Panc1 (cell line): ENCODE data around the gene IL4.

Experiments
- CTCF ChIP-seq: fragments of 450-650 bp; IDR thresholded peaks from 2 replicates; pipeline ENCODE4 v1.5.1; 2017; ENCODE audit warnings: mild to moderate bottlenecking
- POLR2AphosphoS5 ChIP-seq: IDR thresholded peaks from 2 replicates; pipeline ENCODE4 v1.6.1; 2012; ENCODE audit warnings: mild to moderate bottlenecking, low read depth, low read length, moderate library complexity
- REST ChIP-seq, 2 experiments: IDR thresholded peaks; 2 replicates each; pipeline ENCODE4 v1.6.1; 2011 to 2012; ENCODE audit warnings: low read depth in 2 of 2, control low read depth in 1 of 2, low read length in 1 of 2, mild to moderate bottlenecking in 1 of 2, moderate library complexity in 1 of 2; ENCODE audit not compliant: insufficient read depth in 1 of 2
- TCF7L2 ChIP-seq: IDR thresholded peaks from 2 replicates; pipeline ENCODE4 v1.6.1; 2011; ENCODE audit warnings: mild to moderate bottlenecking, low read depth, low read length, inconsistent platforms

- TF ChIP-seq CTCF (no peak), REST (IDR thresholded peaks at IDR 0.05; ENCODE audit: insufficient read depth in 1 of 2, low read depth in 2 of 2, low read length in 1 of 2) (no peak), POLR2AphosphoS5 (no peak), TCF7L2 (no peak)
Measured at GRCh38 chr5:132641241-132641723, 32.5 kb upstream of the IL4 start.
